Measurements from ENCODE around the gene FMNL1. TPM values are rescaled to one million over a fixed set of nuclear protein-coding genes. Genes with fewer than 3 reads are reported as not detected.

The FMNL1 gene
- total and polyA plus RNA-seq, 12 donors = 5.3 to 28.7 (median 9.8) TPM

DNA sequence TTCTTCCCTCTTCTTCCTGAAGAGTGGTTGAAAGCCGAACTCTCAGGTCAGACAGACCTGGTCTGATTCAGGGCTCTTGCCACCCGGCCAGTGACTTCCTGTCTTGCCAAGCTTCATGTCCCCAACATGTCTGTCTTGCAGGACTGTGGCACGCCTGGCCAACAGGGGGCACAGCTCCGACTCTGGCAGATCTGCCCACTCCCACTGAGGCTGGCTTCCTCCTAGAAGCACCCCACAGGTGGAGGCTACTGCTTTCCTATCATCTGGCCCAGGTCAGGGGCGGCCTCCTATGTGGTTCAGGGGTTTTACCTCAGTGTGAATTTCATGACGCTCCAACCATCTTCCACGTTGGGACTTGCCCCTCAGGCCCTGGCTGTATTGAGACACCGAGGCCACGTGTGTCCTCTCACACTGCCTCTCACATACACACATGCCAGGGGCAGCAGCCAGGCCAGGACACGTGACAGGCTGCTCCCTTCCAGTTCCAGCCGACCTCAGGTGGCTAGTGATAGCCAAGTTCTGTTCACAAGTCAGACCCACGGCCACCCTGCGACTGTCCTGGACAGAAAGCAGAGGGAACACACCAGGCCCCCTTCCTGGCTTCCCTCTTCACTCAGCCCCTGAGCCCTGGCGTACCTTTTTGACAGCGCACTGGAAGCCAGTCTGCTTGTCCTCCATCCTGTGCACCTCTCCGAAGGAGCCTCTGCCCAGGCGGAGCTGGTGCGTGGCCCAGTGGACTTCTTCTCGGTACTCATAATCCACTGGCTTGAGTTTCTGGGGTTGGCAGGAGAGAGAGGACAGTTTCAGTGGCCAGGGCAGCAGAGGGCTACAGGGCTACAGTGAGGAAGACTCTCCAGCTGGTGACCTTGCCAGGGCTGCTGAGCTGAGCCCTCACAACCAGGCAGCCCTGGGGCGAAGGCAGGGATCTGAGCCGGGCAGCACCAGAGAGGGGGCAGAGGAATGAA lies 62.8 kb downstream of the FMNL1 start:
- no peak overlapping the region for H3K4me3 ChIP-seq
- peaks cover 0 to 100% (median 53%) of the 10 kb centered on the region in 9 donors for H3K36me3 ChIP-seq
- ATAC-seq = peak; percentile 33 to 83 (median 70)
- H3K27me3 ChIP-seq = no peaks in the 10 kb centered on the region
- peak overlapping the region; percentile 52 to 87 (median 78) for H3K27ac ChIP-seq
- intact Hi-C loops (cut with DNase I) = no loop called here
- TF ChIP-seq, protein P1, sequence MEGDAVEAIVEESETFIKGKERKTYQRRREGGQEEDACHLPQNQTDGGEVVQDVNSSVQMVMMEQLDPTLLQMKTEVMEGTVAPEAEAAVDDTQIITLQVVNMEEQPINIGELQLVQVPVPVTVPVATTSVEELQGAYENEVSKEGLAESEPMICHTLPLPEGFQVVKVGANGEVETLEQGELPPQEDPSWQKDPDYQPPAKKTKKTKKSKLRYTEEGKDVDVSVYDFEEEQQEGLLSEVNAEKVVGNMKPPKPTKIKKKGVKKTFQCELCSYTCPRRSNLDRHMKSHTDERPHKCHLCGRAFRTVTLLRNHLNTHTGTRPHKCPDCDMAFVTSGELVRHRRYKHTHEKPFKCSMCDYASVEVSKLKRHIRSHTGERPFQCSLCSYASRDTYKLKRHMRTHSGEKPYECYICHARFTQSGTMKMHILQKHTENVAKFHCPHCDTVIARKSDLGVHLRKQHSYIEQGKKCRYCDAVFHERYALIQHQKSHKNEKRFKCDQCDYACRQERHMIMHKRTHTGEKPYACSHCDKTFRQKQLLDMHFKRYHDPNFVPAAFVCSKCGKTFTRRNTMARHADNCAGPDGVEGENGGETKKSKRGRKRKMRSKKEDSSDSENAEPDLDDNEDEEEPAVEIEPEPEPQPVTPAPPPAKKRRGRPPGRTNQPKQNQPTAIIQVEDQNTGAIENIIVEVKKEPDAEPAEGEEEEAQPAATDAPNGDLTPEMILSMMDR (IDR thresholded peaks at IDR 0.05) = peak in 6 of 9 donors; percentile 6 to 38 (median 30)
- WGBS, 2 donors = 64 to 69% methylated on average over 21 of the region's 21 CpGs
- H3K9me3 ChIP-seq = no peaks in the 10 kb centered on the region
- H3K4me1 ChIP-seq = peaks cover 20 to 70% (median 53%) of the 10 kb centered on the region in 9 donors
- DNase-seq = peak; percentile 65 to 67

GRCh38 chr17:45286286-45286685 lies 64.6 kb downstream of the FMNL1 start:
- Histone ChIP-seq H3K4me3 (no peak overlapping the region), H3K27me3 (no peaks in the 10 kb centered on the region), H3K4me1 (peaks cover 33 to 77% (median 66%) of the 10 kb centered on the region in 9 donors), H3K27ac (peak overlapping the region in 5 of 10 donors; percentile 13 to 82 (median 31)), H3K9me3 (no peaks in the 10 kb centered on the region), H3K36me3 (peaks cover 0 to 93% (median 67%) of the 10 kb centered on the region in 9 donors)
- WGBS, 2 donors = 91 to 95% methylated on average over 5 of the region's 5 CpGs
- TF ChIP-seq, protein P1 (IDR thresholded peaks at IDR 0.05) = no peak
- DNase-seq = no peak
- intact Hi-C loops (cut with DNase I) = no loop called here
- no peak for ATAC-seq

DNA sequence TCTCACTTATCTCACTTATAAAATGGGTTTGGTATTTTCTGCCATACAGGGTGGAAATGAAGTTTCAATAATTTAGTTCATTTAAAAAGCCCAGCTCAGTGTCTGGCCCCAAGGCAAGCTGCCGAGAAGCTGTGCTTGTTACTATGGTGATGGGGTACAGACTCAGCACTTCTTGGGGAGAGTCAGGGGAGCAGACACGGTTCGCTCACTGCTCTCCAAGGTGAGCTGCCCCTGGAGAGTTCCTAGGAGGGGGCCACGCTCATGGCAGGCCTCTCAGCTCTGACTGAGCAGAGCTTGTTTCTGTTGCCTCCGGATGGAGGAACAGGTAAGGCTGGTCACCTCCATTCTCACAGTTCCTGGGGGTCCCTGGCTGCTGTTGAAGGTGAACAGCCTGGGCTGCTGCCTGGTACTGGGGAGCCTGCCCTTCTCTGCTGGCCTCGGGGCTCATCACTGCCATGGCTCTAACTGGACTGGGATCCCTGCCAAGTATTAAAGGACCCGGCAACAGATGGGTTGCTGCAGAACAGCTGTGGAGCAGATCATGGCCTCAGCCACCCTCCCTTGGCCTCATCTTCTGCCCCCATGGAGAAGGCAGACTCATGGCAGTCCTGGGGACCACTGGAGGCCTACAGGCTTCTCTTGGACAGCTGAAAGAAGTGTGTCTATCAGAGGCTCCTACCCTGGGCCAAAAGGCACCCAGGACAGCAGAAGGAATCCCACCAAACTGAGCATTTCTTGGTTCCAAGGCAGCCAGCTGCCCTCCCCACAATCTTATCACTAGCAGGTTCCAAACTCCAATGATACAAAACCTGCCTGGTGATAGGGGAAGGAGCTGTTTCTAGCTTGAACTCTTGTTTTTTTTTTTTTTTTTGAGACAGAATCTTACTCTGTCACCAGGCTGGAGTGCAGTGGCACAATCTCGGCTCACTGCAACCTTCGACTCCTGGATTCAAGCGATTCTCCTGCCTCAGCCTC lies 66.1 kb downstream of the FMNL1 start:
- intact Hi-C loops (cut with DNase I) = no loop called here
- Histone ChIP-seq H3K36me3 (peaks cover 0 to 79% (median 63%) of the 10 kb centered on the region in 9 donors), H3K4me3 (no peak overlapping the region), H3K27me3 (no peaks in the 10 kb centered on the region), H3K4me1 (peaks cover 45 to 87% (median 77%) of the 10 kb centered on the region in 9 donors), H3K9me3 (no peaks in the 10 kb centered on the region), H3K27ac (peak overlapping the region in 9 of 10 donors; percentile 75 to 89 (median 83))
- DNase-seq (no peak), ATAC-seq (peak in 6 of 8 donors; percentile 5 to 38 (median 26))
- TF ChIP-seq, protein P1 (IDR thresholded peaks at IDR 0.05) = no peak
- WGBS, 2 donors = 49 to 58% methylated on average over 10 of the region's 10 CpGs

- intact Hi-C loops (cut with DNase I) = no loop called here
- Histone ChIP-seq H3K4me1 (peaks cover 52 to 87% (median 77%) of the 10 kb centered on the region in 9 donors), H3K27me3 (no peaks in the 10 kb centered on the region), H3K4me3 (no peak overlapping the region), H3K27ac (peak overlapping the region; percentile 52 to 89 (median 83)), H3K36me3 (peaks cover 0 to 69% (median 53%) of the 10 kb centered on the region in 9 donors), H3K9me3 (no peaks in the 10 kb centered on the region)
- peak in 7 of 8 donors; percentile 14 to 53 (median 43) for ATAC-seq
- 35 to 53% methylated on average over 10 of the region's 10 CpGs for WGBS, 2 donors
- TF ChIP-seq, protein P1 (IDR thresholded peaks at IDR 0.05) = no peak
- peak; percentile 55 to 59 for DNase-seq
Observed at GRCh38 chr17:45288825-45289224, 67.1 kb downstream of the FMNL1 start.
